H1 (cell line): ENCODE results near the gene GPC3. TPM values are rescaled to one million over a fixed set of nuclear protein-coding genes. Genes with fewer than 3 reads are reported as not detected.

Experiments used
- CBX5 ChIP-seq: fragments of 300-800, 300-1000 bp; sonication (generic); IDR thresholded peaks from 2 replicates; pipeline ENCODE4 v1.7.1; 2016; ENCODE audit warnings: antibody characterized with exemption, low read length, low read depth
- HDAC2 ChIP-seq, 2 experiments: fragments of 300-600 bp in 1 of 2; sonication (generic) in 1 of 2; IDR thresholded peaks; 2 replicates each; pipeline ENCODE4 v1.6.1; 2011 to 2012; ENCODE audit warnings: low read depth in 2 of 2, low read length in 2 of 2, mild to moderate bottlenecking in 2 of 2, moderate library complexity in 2 of 2, borderline replicate concordance in 1 of 2, inconsistent platforms in 1 of 2
- NANOG ChIP-seq: IDR thresholded peaks from 2 replicates; pipeline ENCODE4 v1.6.1; 2011; ENCODE audit warnings: low read length, low read depth, mild to moderate bottlenecking, inconsistent platforms; ENCODE audit not compliant: insufficient read depth, poor library complexity, severe bottlenecking
- TAF1 ChIP-seq: IDR thresholded peaks from 2 replicates; pipeline ENCODE4 v1.6.1; 2011; ENCODE audit warnings: mild to moderate bottlenecking, low read depth, low read length
- TAF7 ChIP-seq: optimal IDR thresholded peaks from 2 replicates; pipeline ENCODE3; 2011; ENCODE audit warnings: low read depth, mild to moderate bottlenecking, inconsistent platforms, low read length, moderate library complexity, borderline replicate concordance
- polyA plus RNA-seq, 7 experiments: library from polyadenylated mRNA; depleted of rRNA in 3 of 7; stranded (reverse) in 5 of 7; unstranded in 2 of 7; fragments of >200 nt in 5 of 7; fragments of 200-250 nt in 2 of 7; gene quantifications; 1 replicate in 5 of 7; 2 replicates in 1 of 7; 4 replicates in 1 of 7; pipeline versions ENCODE4 v1.2.1 to v1.2.3, GENCODE V29; 2011 to 2013; ENCODE audit warnings: missing spikeins in 2 of 7, mixed read lengths in 2 of 7
- total RNA-seq: library from RNA; stranded (reverse); fragmentation: NEBNext Ultra II Directional; extraction: Animal tissue kit (Norgen Biotek cat#: 25700); gene quantifications from 2 replicates; pipeline ENCODE4 v1.2.1, GENCODE V29; 2021

The GPC3 gene
- total and polyA plus RNA-seq, 2 of the 8 experiments (the other 6 are each of a cell fraction or from before 2014, with no cell fraction given) = 64.8 to 71.9 TPM

- no peak for TF ChIP-seq CBX5
- TF ChIP-seq TAF1 = no peak
- TF ChIP-seq NANOG = no peak
- no peak for TF ChIP-seq TAF7
- TF ChIP-seq HDAC2 (IDR thresholded peaks at IDR 0.05; ENCODE audit: borderline replicate concordance in 1 of 2, low read depth in 2 of 2, low read length in 2 of 2) = no peak
Observed at GRCh38 chrX:133645977-133646718, 339.2 kb downstream of the GPC3 start (continued).
